HG03378 (cell line): ENCODE data around the gene CELF2.

Experiments
- ATAC-seq: cut with Tn5 transposase; IDR thresholded peaks from one replicate; pipeline ENCODE4 v1.9.1; 2021; ENCODE audit warnings: mild to moderate bottlenecking, moderate library complexity; ENCODE audit not compliant: unreplicated experiment

CELF2 gene

DNA sequence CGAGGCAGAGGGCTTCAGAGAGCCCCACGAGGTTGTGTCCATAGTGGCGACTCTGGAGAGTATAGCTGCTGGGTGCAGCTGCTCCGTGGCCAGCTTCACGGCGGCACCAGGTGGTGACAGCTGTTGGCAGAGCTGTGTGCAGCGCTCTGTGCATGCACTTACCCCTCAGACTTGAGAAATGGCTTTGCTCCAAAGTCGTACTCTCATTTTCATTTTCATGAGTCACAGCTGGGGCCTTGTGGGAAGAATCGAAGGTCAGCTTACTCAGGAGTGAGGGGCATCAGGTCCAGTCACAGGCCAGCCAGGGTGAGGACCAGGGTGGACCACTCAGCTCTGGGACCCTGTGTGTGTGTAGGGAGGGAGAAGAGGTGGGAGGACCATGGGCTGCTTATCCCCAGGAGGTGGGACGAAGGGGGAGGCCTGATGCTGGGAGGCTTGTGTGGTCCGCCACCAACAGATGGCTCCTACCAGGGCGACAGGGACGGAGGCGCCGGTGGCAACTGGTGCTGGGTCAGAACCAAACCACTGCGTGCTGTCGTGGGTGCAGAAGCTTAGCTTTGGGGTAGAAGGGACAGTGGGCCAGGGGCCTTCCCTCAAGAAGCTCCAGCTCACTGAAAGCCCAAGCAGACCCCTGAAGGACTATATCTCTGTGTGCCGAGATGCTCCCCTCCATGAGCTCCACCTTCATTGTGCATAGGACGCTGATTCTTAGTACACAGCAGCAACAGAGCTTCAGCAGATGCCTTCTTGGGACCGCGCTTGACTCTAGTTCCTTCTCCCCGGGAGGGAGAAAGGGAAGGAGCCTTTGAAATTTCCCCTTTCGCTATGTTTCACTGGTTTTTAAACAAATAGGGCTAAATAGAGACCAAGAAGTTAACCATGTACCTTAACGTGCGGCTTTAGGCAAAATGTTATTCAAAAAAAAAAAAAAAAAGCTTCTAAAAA lies 225.0 kb downstream of the CELF2 start:
- peak; percentile 57 for ATAC-seq

DNA sequence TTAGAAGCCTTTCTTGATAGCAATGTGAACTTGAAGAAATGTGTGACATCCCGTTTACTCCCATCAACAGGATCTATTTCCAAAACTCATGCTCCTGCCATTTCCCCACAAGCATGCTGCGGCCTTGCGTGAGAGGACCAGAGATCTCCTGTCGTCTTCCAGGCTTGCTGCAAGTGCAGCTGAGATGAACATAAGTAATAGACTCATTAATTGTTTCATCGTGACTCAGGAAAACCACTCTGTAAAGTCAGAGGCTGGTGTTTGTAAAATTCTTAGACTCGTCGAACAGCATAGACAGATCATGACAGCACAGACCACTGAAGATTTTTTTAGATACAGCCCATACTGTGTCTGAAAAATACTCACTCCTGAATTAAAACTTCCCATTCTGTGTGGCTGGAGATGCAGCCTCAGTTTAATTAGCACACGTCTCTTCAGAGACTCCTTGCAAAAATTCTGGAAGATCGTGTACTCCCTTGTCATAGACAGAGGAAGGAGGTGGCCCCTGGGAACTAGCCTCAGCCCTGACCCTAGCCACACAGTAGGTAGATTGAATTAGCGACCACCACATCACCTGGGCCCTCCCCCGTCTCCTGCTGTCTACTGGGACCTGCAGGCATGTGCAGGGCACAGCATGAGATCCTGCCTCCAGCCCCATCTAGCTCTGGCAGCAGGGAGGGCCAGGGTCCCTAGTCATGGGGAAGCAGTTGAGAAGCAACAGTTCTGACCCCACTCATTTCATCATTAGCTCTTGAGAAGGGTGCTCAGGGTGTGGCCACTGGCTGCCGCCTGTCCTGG lies 226.0 kb downstream of the CELF2 start:
- ATAC-seq: no peak

DNA sequence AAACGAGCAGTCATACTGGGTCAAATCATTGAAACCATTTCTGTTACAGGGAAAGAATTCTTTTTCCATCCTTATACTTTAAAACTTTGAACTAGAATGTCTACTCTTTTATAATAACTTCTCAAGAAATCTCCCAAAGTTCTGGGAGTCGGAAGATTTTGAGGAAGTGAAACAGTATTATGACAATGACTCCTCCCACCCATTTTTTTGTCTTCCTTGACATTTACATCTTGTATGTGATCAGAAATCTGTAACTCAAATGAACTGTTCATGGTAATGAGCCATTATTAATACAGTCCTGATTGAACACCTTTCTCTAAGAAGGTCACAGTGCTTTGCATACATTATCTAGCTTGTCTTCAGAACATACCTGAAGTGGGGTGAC lies 227.4 kb downstream of the CELF2 start:
- ATAC-seq: peak; percentile 17

DNA sequence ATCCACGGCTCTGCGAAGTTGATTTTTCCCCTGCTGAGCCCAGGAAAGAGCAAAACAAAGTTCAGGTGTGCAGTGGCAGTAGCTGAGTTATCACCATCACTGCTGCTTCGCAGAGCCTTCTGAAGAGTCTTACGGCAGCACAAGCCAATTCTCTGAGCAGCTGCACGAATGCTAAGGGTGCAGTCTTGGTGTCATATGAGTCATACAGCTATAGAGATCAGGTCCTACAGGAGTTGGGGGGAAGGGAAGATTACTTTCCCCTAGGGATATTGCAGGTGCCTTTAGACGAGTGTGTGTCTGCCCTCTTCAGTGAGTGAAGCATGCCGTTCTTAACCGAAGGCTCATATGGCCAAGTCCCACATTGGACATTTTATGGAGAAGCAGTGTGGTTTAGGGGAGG lies 227.8 kb downstream of the CELF2 start:
- ATAC-seq: peak; percentile 62

DNA sequence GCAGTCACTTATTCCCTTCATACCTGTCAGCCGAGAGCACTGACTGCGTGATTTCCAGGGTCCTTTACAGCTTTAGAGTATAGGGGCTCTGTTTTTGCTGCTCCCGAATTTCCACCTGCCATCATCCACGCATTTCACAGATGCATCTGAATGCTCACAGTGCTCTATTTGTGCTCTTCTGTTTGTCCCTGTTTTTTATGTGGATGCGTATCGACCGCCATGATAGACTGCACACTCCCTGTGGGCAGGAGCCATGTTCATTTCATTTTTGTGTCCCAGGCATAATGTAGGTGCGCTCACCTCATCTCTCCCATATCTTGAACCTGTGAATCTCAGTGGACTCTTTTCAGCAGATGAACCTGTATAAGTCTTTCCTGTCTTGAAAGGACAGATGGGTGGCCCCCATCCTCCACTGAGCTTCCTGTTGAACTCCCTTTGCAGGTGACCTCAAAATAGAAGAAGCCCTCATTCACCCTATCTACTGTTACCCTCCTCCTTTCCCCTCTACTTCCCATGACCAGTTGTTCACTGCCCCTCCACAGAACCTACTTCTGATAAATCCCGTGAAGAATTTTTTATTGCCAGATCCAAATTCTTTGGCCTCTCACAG lies 228.4 kb downstream of the CELF2 start:
- no peak for ATAC-seq

DNA sequence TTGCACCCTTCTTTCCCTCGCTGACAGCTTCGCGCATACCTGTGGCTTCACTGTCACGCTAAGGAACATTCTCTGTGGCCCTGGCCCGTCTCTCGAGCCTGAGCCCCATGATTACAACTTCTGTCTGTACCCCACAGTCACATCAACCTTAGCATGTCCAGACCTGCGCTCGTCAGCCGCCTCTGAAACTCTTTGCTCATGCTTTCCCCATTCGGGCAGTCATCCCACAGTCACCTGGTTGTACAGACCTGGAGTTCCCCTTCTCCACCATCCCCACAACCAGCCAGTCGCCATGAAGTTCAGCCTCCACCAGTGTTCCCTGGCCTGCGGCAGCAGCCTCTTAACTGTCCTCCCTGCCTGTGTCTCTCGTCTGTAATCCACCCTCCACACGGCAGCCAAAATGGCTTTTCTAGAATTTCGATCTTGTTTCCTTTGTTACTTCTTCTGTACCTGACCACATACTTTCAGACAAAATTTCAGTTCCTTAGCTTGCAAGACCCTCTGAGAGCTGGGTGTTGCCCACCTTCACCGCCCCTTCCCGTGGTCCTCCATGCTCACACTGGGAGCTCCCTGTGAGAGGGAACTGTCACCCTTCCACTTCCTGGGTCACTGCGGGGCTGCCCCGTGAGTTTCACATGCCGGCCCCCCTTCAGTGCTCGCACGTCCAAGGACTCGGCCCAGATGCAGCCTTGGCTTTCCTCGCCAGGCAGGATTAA lies 229.2 kb downstream of the CELF2 start:
- ATAC-seq: no peak

DNA sequence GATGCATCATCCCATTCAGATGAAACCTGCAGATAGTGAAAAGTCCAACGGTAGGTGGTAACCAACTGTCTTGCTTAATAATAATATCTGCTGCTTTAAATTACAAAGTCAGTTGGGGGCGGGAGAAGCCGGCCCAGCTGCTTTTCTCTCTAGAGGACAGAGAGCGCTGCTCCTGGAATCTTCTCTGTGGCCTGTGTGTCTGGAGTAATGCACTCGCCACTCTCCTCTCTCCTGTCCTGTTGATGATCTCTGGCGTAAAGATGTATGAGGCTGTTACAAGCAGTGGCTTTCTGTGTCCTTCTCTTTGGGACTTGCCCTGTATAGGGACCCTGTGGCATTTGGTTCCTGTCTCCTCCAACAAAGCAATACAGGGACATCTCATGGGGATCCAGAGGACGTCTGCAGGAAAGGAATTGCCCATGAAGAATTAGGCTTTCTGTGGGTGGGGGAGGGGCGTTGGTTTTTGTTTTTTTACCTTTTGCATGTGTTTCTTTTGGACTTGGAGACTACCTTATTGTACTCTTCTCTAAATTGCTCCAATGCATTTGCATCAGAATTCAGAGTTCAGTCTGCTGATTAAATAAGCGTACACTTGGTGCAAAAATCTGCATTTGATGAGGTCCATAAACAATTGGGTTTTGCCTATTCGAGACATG lies 231.6 kb downstream of the CELF2 start:
- no peak for ATAC-seq

DNA sequence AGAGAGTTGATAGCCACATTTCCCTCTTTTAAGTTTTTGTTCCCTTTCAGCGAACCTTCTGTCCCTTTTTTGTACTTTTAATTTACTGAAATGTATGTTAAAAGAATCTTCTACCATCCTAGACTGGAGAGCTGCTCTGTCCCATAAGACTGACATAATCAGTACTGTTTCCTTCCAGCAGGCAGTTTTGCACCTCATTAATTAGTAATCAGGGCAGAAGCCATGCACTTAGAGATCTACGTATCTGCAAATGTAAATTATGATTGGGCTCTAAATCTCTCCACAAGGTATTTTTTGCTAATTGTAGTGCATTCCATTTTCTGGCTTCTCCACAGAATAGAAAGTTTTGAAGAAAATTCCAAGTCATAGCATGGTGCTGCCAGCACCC lies 232.1 kb downstream of the CELF2 start:
- ATAC-seq: no peak

DNA sequence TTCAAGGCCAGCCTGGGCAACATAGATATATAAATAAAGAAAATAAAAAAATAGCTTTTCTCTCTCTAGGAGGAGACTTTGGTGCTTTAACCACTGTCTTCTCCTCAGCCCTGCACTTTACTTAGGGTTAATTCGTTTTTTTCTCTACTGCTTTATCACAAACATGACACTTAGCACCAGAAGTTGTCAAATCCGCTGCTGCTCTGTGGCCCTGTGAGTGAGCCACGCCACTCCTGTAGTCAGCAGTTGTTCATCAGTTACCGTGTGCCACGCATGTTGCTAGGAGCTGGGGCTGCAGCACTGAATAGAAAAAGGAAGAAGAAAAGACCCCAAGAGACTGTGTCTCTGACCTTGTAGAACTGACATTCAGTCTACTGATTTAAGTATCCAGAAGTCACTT lies 232.6 kb downstream of the CELF2 start:
- ATAC-seq: no peak

DNA sequence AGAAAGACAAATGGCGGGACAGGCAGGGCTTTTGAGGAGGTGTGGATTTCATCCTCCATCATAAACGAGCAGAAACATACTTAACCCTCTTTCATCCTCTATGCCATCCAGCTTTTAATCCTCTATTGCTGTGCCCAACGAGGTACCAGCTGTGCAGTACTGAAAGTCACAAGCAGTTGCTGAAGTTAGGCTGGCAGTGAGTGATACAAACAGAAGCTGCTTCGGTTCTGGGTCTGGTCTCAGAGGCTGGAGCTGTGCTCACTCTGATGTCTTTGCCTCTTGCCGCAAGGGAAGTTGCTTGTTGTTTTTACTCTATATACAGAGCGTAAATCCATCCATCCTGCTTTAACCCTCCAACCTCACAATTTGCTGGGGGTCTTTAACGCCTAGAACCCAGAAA lies 235.2 kb downstream of the CELF2 start:
- no peak for ATAC-seq

DNA sequence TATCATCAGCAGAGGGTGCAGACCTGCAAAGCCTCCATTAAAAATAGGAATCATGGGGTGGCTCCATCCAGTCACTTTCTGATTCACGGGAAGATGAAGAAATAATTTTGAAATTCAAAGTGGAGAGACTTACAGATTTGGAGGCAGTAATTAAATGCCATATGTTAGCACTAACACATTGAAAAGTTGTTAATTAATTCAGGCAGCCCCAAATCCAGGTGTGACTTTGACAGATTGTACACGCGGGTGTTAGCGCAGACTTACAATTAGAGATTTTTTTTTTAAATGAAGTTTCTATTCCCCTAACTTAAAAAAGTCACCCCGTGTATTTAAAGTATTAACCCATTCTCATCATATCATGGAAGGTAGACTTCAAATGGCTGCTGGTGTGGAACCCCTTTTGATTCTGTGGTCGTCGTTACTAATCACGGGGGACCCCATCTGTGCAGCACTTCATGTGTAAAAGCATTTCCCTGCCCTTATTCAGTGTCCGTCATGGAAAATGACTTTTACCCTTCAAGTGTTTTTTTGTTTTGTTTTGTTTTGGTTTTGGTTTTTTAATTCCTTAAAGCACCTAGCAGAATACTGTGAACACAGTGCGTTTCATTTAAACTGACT lies 235.8 kb downstream of the CELF2 start:
- ATAC-seq: no peak

DNA sequence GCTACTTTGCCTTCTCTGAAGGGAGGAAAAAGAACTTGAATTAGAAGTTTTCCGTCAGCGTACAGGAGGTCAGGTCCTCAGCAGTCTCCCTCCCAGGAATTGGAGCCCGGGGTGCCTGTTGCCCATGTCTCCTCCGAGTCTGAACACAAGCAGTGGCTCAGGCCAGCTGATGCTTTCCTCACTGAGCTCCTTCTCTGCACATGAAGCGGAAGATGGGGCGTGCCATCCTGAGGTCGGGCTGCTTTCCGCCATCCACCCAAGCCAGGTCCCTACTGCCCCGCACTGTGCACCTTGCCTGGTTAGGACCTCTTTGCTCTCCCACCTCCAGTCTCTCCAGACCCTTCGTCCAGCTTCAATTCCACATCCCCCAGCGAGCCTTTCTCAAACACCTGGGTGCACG lies 237.5 kb downstream of the CELF2 start:
- no peak for ATAC-seq

DNA sequence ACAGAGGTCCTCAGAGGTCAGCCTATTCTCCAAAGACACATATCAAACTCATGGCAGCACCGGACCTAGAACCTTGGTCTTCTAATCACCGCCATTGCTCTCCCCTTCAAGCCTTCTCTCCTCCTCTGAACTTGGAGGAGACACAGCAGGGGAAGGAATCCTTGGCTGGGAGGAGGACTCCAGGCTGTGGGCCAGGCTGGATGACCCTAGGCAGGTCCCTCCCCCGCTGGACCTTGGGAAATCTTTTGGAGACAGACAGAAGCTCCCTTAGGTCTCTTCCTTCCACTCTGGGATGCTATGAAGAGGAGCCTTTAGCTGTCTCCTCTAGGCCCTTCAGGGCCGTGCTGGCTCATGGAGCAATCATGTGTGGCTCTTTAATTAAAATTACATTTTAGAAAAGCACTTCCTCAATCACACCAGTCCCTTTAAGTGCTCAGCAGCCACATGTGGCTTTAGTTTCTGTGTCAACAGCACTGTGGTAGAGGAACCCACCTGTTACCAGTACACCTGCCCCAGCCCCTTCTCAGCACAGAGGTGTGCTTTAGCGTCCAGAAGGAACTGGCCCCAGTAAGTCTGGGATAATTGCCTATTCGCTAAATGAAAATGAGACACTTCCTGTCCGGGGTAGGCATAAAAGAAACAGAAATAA lies 238.2 kb downstream of the CELF2 start:
- no peak for ATAC-seq

DNA sequence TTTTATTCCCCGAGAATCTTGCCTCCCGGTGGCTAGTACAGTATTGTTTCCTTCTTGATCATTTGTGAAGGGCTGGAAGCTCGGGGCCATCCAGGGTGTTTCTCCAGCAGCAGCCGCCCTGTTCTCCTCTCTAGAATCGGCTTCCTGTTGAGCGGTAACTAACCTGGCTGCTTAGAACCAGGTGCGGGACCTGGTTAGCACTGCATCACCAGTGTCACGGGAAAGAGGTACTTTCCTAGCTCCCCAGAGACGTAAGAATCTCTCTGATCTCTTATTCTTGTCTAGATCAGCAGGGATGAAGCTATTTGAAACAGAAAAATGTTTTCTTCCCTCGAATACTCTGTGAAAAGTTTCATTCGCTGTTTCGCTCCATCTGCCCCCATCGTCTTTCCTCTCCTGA lies 239.2 kb downstream of the CELF2 start:
- ATAC-seq: no peak

DNA sequence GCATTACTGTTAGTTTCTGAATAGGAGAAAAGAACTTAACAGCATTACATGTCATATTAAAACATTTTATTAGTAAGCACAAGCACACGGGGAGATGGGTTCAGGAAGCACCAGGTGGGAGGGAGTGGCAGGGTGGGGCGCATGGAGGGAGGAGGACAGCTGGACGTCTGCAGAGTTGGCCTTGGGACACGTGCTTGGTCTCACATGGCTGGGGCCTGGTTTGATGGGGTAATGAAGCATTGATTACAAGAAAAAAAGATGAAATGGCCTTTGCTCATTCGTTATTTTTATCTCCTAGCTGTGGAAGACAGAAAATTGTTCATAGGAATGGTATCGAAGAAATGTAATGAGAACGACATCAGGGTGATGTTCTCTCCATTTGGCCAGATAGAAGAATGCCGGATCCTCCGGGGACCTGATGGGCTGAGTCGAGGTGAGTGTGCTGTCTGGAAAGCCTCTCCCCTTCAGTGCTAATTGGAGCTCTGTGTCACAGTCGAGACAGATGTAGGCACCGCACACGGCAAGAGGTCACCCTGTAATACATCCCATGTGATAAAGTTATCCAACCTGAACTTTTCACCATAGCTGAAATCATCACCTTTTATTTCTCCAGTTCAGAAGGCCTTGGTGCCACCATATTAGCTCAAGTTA lies 239.9 kb downstream of the CELF2 start:
- ATAC-seq: no peak

DNA sequence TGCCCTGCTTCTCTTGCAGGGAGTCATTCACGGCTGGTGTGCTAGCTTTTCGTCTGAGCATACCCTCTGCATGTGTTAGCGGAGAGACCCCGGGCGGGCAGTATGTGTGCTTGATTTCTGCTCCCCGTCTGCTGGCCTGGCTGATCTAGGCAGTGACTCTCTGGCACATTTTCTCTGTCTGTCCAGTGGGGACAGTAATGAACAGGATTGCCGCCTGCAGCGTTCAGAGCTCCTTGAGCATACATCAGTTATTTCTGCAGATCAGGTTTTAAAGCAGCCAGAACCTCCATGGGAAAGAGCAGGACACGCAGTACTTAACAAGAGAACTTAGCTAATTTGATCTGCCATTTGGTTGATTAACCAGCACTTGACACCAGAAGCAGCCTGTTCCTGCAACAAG lies 242.5 kb downstream of the CELF2 start:
- ATAC-seq: no peak

DNA sequence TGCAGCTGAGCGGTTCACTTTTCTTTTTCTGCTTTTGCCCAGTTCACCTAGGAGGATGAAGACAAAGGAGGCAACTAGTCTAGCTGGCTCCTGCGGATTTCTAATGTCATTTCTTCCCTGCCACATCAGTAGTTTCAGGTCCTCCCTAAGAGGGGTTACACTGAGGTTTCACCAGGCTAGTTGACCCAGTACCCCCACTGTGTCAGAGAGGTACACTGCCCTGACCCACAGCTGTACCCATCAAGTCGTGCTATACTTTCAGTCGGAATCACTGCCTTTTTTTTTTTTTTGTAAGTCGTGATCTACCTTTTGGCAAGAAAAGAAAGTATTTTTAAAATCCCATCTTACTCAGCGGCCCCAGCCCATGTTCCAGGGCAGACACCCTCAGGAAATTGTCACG lies 243.5 kb downstream of the CELF2 start:
- no peak for ATAC-seq

DNA sequence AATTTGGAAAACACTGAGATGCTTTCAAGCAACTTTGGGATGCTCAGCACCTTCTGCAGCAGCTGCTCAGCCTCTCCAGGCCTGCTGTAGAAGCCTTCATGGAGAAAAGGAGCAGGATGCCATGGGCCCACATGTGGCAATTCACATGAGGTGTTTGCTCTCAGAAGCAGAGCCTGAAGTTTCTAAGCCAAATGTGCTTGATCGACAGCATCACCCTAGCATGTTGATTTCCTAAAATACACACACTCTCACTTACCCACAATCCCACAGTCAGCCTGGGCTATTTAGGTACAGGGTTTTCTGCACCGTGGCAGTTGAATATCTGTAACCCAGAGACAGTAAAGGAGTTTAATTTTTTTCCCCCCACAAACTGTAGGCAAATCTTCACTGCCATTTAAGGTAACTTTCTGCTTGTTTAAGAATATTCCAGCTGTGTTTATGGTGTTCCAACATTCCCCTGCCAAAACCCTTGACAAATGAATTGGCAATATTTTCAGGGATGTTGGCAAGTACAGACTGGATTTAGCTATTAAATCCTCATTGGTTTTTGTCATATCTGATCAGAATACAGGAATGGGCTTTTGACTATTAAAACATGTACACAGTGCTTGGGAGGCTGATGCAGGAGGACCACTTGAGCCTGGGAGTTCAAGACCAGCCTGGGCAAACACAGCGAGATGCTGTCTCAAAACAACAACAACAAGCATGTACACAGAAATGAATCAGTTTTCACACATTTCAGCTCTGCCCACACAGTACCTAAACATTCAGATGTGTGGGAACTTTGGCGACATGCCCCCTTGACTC lies 244.2 kb downstream of the CELF2 start:
- peak; percentile 31 for ATAC-seq
